SK-N-SH (cell line): ENCODE measurements around the gene AQP9. TPM values are rescaled to one million over a fixed set of nuclear protein-coding genes. Genes with fewer than 3 reads are reported as not detected.

ENCODE experiments used
- CTCF ChIA-PET: fragments of 300-600, 350-600 bp; formaldehyde crosslinking; extraction: SDS; loops from one replicate; lab custom pipeline; 2021; lab: Yijun Ruan, JAX
- POLR2A ChIA-PET: fragments of 350-600 bp; sonication (Branson Sonifier 250); formaldehyde crosslinking; extraction: SDS; loops from one replicate; lab custom pipeline; 2020; ENCODE audit warnings: antibody characterized with exemption, inconsistent platforms; lab: Yijun Ruan, JAX
- DNase-seq: peaks from one replicate; pipeline ENCODE4 v3.0.0; 2012
- H2AFZ ChIP-seq: fragments of 200-600 bp; sonication (generic); 2 replicates; pipeline ENCODE4 v1.8.1; 2016; ENCODE audit warnings: antibody characterized with exemption, mild to moderate bottlenecking, low read depth
- H3F3A ChIP-seq: fragments of 200-600 bp; sonication (generic); replicated peaks from 2 replicates; pipeline ENCODE3; 2016; ENCODE audit warnings: antibody characterized with exemption, mild to moderate bottlenecking; ENCODE audit not compliant: insufficient read depth
- H3K27ac ChIP-seq, 2 experiments: fragments of 200-500 bp in 1 of 2; fragments of 200-600 bp in 1 of 2; sonication (Bioruptor generic) in 1 of 2; sonication (generic), shearing (Covaris generic) in 1 of 2; 2 replicates each; pipeline versions ENCODE4 v1.5.1 to v1.6.1; 2014 to 2016; ENCODE audit warnings: low read depth in 2 of 2, inconsistent platforms in 1 of 2, low read length in 1 of 2, mild to moderate bottlenecking in 1 of 2, mixed read lengths in 1 of 2
- H3K27me3 ChIP-seq: fragments of 200-600 bp; sonication (generic), shearing (Covaris generic); 2 replicates; pipeline ENCODE4 v1.6.1; 2016; ENCODE audit warnings: mixed run types; ENCODE audit not compliant: insufficient read depth
- H3K36me3 ChIP-seq, 2 experiments: fragments of 200-500 bp in 1 of 2; fragments of 200-600 bp in 1 of 2; sonication (Bioruptor generic) in 1 of 2; sonication (generic) in 1 of 2; replicated peaks in 1 of 2; 2 replicates each; pipeline versions ENCODE3 to v1.5.1; 2014 to 2016; ENCODE audit warnings: low read length in 1 of 2, mild to moderate bottlenecking in 1 of 2; ENCODE audit not compliant: insufficient read depth in 2 of 2, control insufficient read depth in 1 of 2
- H3K4me1 ChIP-seq, 2 experiments: fragments of 200-500 bp in 1 of 2; fragments of 200-600 bp in 1 of 2; sonication (Bioruptor generic) in 1 of 2; sonication (generic), shearing (Covaris generic) in 1 of 2; 2 replicates each; pipeline versions ENCODE4 v1.5.1 to v1.6.1; 2014 to 2016; ENCODE audit warnings: low read depth in 1 of 2, low read length in 1 of 2, mixed run types in 1 of 2; ENCODE audit not compliant: insufficient read depth in 2 of 2, control insufficient read depth in 1 of 2
- H3K4me2 ChIP-seq: fragments of 200-600 bp; sonication (generic), shearing (Covaris generic); 2 replicates; pipeline ENCODE4 v1.6.1; 2017; ENCODE audit warnings: mixed run types
- H3K4me3 ChIP-seq, 2 experiments: fragments of 200-500 bp in 1 of 2; fragments of 200-600 bp in 1 of 2; sonication (Bioruptor generic) in 1 of 2; sonication (generic), shearing (Covaris generic) in 1 of 2; 2 replicates each; pipeline versions ENCODE4 v1.5.1 to v1.8.1; 2014 to 2016; ENCODE audit warnings: low read depth in 2 of 2, inconsistent platforms in 1 of 2, low read length in 1 of 2, mild to moderate bottlenecking in 1 of 2, mixed read lengths in 1 of 2, moderate library complexity in 1 of 2
- H3K79me2 ChIP-seq: fragments of 200-600 bp; sonication (generic); 2 replicates; pipeline ENCODE4 v1.8.1; 2017; ENCODE audit warnings: mild to moderate bottlenecking; ENCODE audit not compliant: insufficient read depth
- H3K9ac ChIP-seq: fragments of 200-600 bp; sonication (generic); 2 replicates; pipeline ENCODE4 v1.6.1; 2017; ENCODE audit warnings: mixed run types
- H3K9me2 ChIP-seq: fragments of 200-600 bp; sonication (generic); 2 replicates; pipeline ENCODE4 v1.6.1; 2017; ENCODE audit warnings: mixed run types
- H3K9me3 ChIP-seq: fragments of 200-600 bp; sonication (generic); 2 replicates; pipeline ENCODE4 v1.6.1; 2017; ENCODE audit warnings: mixed run types, mild to moderate bottlenecking, moderate library complexity
- H4K20me1 ChIP-seq: fragments of 200-600 bp; sonication (generic); 2 replicates; pipeline ENCODE4 v1.6.1; 2017; ENCODE audit warnings: mild to moderate bottlenecking, mixed run types; ENCODE audit not compliant: insufficient read depth
- MXI1 ChIP-seq: IDR thresholded peaks from 2 replicates; pipeline ENCODE4 v1.6.1; 2012; ENCODE audit warnings: mild to moderate bottlenecking, low read depth, low read length, improper control_type of control experiment
- NFIC ChIP-seq: IDR thresholded peaks from 2 replicates; pipeline ENCODE4 v1.4.0; 2012; ENCODE audit warnings: borderline replicate concordance
- RFX5 ChIP-seq: IDR thresholded peaks from 2 replicates; pipeline ENCODE4 v1.6.1; 2012; ENCODE audit warnings: mild to moderate bottlenecking, improper control_type of control experiment, low read length
- RXRA ChIP-seq: IDR thresholded peaks from 2 replicates; pipeline ENCODE4 v1.4.0; 2012; ENCODE audit warnings: low read depth, mild to moderate bottlenecking, borderline replicate concordance
- SMC3 ChIP-seq: IDR thresholded peaks from 2 replicates; pipeline ENCODE4 v1.6.1; 2012; ENCODE audit warnings: low read depth, low read length, improper control_type of control experiment
- USF1 ChIP-seq: IDR thresholded peaks from 2 replicates; pipeline ENCODE4 v1.4.0; 2012; ENCODE audit warnings: low read depth, borderline replicate concordance
- USF2 ChIP-seq: fragments of 150-350 bp; IDR thresholded peaks from 2 replicates; pipeline ENCODE4 v1.6.1; 2017; ENCODE audit warnings: antibody characterized with exemption, low read length, low read depth, borderline replicate concordance
- WGBS: methylation state at CpG from one replicate; pipeline ENCODE4 v1.1.6; 2017; ENCODE audit warnings: low lambda C conversion rate; 5-methylcytosine and 5-hydroxymethylcytosine counted together
- polyA plus RNA-seq, 3 experiments: library from polyadenylated mRNA; depleted of rRNA; stranded (reverse); fragments of >200 nt; gene quantifications; 2 replicates each; pipeline ENCODE4 v1.2.3, GENCODE V29; 2012
- small RNA-seq, 7 experiments: library from RNA; depleted of rRNA; stranded (forward); fragments of <200 nt; gene quantifications; one replicate each; pipeline ENCODE3, GENCODE V24; 2012

AQP9 gene
- polyA plus RNA-seq, 1 of the 3 experiments (the other 2 are of a cell fraction) = not detected

- no peaks in the 10 kb centered on the region for H3K36me3 ChIP-seq
- no peak overlapping the region for H2AFZ ChIP-seq
- no peak for TF ChIP-seq USF1
- TF ChIP-seq USF2 = no peak
- TF ChIP-seq RXRA = no peak
- TF ChIP-seq SMC3 = no peak
- TF ChIP-seq MXI1 = no peak
- TF ChIP-seq NFIC = no peak
- no peak for TF ChIP-seq RFX5
- H3K9ac ChIP-seq = no peak overlapping the region
- H3K4me2 ChIP-seq = no peak overlapping the region
- no peaks in the 10 kb centered on the region for H3K9me2 ChIP-seq
- CTCF ChIA-PET = interaction anchor here (1.4 kb wide), 1 partner anchor 11 kb away, joined by 3 read pairs; no protein-coding TSS in a partner anchor
- no peak overlapping the region for H3K4me3 ChIP-seq
- POLR2A ChIA-PET = no interaction called here
- H3K79me2 ChIP-seq = no peaks in the 10 kb centered on the region
- no peaks in the 10 kb centered on the region for H3K9me3 ChIP-seq
- H3K4me1 ChIP-seq = peaks cover 4 to 13% of the 10 kb centered on the region in 2 experiments; a peak in 2 of 4 replicates
- no peaks in the 10 kb centered on the region for H3K27me3 ChIP-seq
- H3K27ac ChIP-seq = no peak overlapping the region
- no peak for DNase-seq
- 89% methylated on average over 1 of the region's 1 CpG for WGBS
- H4K20me1 ChIP-seq = no peaks in the 10 kb centered on the region
- H3F3A ChIP-seq = peaks cover 4% of the 10 kb centered on the region
Measured at GRCh38 chr15:58233341-58233740, 95.2 kb downstream of the AQP9 start.

Small RNA genes lying within 50 kb of the gene (small RNA-seq; reads per million reads assigned to genes)
- gene MTCO3P23 = 0 reads per million in 7 experiments

Other genes starting within 250 kb of the AQP9 start
- gene ALDH1A2, start 72.7 kb upstream of the AQP9 start, polyA plus RNA-seq (2012; rRNA removed) = not detected in 2 replicates